Bone marrow (tissue), 2 donors: ENCODE measurements around the gene LIN37.

Source experiments
- DNase-seq, 2 donors: peaks; one replicate each; lab custom pipeline; 2025; lab: John Stamatoyannopoulos, UW

Gene LIN37

GRCh38 chr19:35734889-35735288 lies 13.5 kb upstream of the LIN37 start:
- DNase-seq, result no peak

- DNase-seq, result no peak
Measured at GRCh38 chr19:35736913-35737886, 11.2 kb upstream of the LIN37 start.

- DNase-seq, result no peak
Measured at GRCh38 chr19:35738021-35738886, 10.1 kb upstream of the LIN37 start.

- DNase-seq, result no peak
Measured at GRCh38 chr19:35738887-35739229, 9.5 kb upstream of the LIN37 start.

- DNase-seq, result no peak
Measured at GRCh38 chr19:35739275-35740107, 8.9 kb upstream of the LIN37 start.

- DNase-seq, result no peak
Measured at GRCh38 chr19:35740108-35740422, 8.3 kb upstream of the LIN37 start.

GRCh38 chr19:35740423-35741202 lies 7.8 kb upstream of the LIN37 start:
- peak; percentile 86 to 91 for DNase-seq

- no peak for DNase-seq
Measured at GRCh38 chr19:35741203-35741515, 7.2 kb upstream of the LIN37 start.

- DNase-seq, result peak; percentile 22 to 51
Measured at GRCh38 chr19:35742121-35742724, 6.2 kb upstream of the LIN37 start, which contains the start of gene IGFLR1. IGFLR1 (minus strand) TSS chr19:35742452; CDS start chr19:35741180, 1,272 bp downstream.

GRCh38 chr19:35743640-35744429 lies 4.5 kb upstream of the LIN37 start:
- no peak for DNase-seq

- peak; percentile 88 to 91 for DNase-seq
Measured at GRCh38 chr19:35744430-35745327, 3.7 kb upstream of the LIN37 start.

- peak; percentile 88 to 99 for DNase-seq
Measured at GRCh38 chr19:35745328-35746086, 2.9 kb upstream of the LIN37 start, which contains the start of the genes PSENEN and U2AF1L4. PSENEN (plus strand) TSS chr19:35745651; CDS start chr19:35745931, 280 bp downstream. U2AF1L4 (minus strand) TSS chr19:35745418; CDS start chr19:35745391, 27 bp downstream.

GRCh38 chr19:35746087-35746462 lies 2.3 kb upstream of the LIN37 start:
- DNase-seq, result no peak

GRCh38 chr19:35746531-35746930 lies 1.8 kb upstream of the LIN37 start:
- DNase-seq, result no peak

- DNase-seq, result no peak
Measured at GRCh38 chr19:35750167-35750566, 1.8 kb downstream of the LIN37 start.

GRCh38 chr19:35751839-35752745 lies 3.7 kb downstream of the LIN37 start:
- DNase-seq, result no peak

- no peak for DNase-seq
Measured at GRCh38 chr19:35752746-35753350, 4.5 kb downstream of the LIN37 start.
